WTC11 (cell line): Measurements from ENCODE around the gene COL11A1. TPM values are rescaled to one million over a fixed set of nuclear protein-coding genes. Genes with fewer than 3 reads are reported as not detected.

Experiments
- ATAC-seq: fragments of 200-7000 bp; cut with Tn5 transposase; 2 replicates; pipeline ENCODE4 v1.10.0; 2021; ENCODE audit warnings: mild to moderate bottlenecking, moderate library complexity
- CTCF ChIA-PET: fragments of 300-600 bp; sonication (Branson Sonifier 250); formaldehyde crosslinking; loops from one replicate; lab custom pipeline; 2021; ENCODE audit warnings: antibody characterized with exemption; lab: Charles Lee
- POLR2A ChIA-PET: fragments of 350-600 bp; sonication (Branson Sonifier 250); formaldehyde crosslinking; loops from one replicate; lab custom pipeline; 2021; ENCODE audit warnings: antibody characterized with exemption; lab: Charles Lee
- DNase-seq: peaks from one replicate; pipeline ENCODE4 v3.0.0; 2021; ENCODE audit warnings: low spot score
- H3K27ac Mint-ChIP-seq: 2 replicates; pipeline ENCODE4 v1.8.0; 2021; ENCODE audit warnings: mixed read lengths
- H3K27me3 Mint-ChIP-seq: 2 replicates; pipeline ENCODE4 v1.8.0; 2021; ENCODE audit warnings: low read depth, mild to moderate bottlenecking, moderate library complexity, mixed read lengths
- H3K36me3 Mint-ChIP-seq: 2 replicates; pipeline ENCODE4 v1.8.0; 2021; ENCODE audit warnings: mixed read lengths
- H3K4me1 Mint-ChIP-seq: 2 replicates; pipeline ENCODE4 v1.8.0; 2022; ENCODE audit warnings: mixed read lengths
- H3K4me3 Mint-ChIP-seq: 2 replicates; pipeline ENCODE4 v1.8.0; 2021; ENCODE audit warnings: mild to moderate bottlenecking, moderate library complexity, mixed read lengths
- H3K9me3 Mint-ChIP-seq: 2 replicates; pipeline ENCODE4 v1.8.0; 2021; ENCODE audit warnings: mixed read lengths
- CREB1 ChIP-seq: sonication (generic); formaldehyde crosslinking; IDR thresholded peaks from 2 replicates; pipeline ENCODE4 v1.8.0; 2023; ENCODE audit warnings: mild to moderate bottlenecking, missing genetic modification reagents
- ESRRA ChIP-seq: sonication (generic); formaldehyde crosslinking; IDR thresholded peaks from 2 replicates; pipeline ENCODE4 v1.8.1; 2022; ENCODE audit warnings: mild to moderate bottlenecking, missing genetic modification reagents, borderline replicate concordance
- ETV6 ChIP-seq: sonication (generic); formaldehyde crosslinking; IDR thresholded peaks from 2 replicates; pipeline ENCODE4 v1.8.1; 2022; ENCODE audit warnings: mild to moderate bottlenecking, missing genetic modification reagents
- FOXJ3 ChIP-seq: sonication (generic); formaldehyde crosslinking; IDR thresholded peaks from 2 replicates; pipeline ENCODE4 v1.9.0; 2021; ENCODE audit warnings: missing genetic modification reagents, mild to moderate bottlenecking, borderline replicate concordance
- GABPB1 ChIP-seq: sonication (generic); formaldehyde crosslinking; IDR thresholded peaks from 2 replicates; pipeline ENCODE4 v1.8.1; 2023; ENCODE audit warnings: mild to moderate bottlenecking, missing genetic modification reagents
- GTF2I ChIP-seq: fragments of 250-450 bp; sonication (Bioruptor Pico); conservative IDR thresholded peaks from 2 replicates; pipeline ENCODE4 v1.4.0; 2021; ENCODE audit warnings: mild to moderate bottlenecking
- NFATC4 ChIP-seq: fragments of 250-450 bp; sonication (Bioruptor Pico); IDR thresholded peaks from 2 replicates; pipeline ENCODE4 v1.9.0; 2021; ENCODE audit warnings: mild to moderate bottlenecking
- SOX15 ChIP-seq: fragments of 250-450 bp; sonication (Bioruptor Pico); IDR thresholded peaks from 2 replicates; pipeline ENCODE4 v1.9.0; 2021; ENCODE audit warnings: mild to moderate bottlenecking
- TEAD4 ChIP-seq: sonication (generic); formaldehyde crosslinking; IDR thresholded peaks from 2 replicates; pipeline ENCODE4 v1.8.0; 2022; ENCODE audit warnings: mild to moderate bottlenecking, missing genetic modification reagents
- ZNF121 ChIP-seq: sonication (generic); formaldehyde crosslinking; IDR thresholded peaks from 2 replicates; pipeline ENCODE4 v1.8.0; 2023; ENCODE audit warnings: missing genetic modification reagents
- ZNF138 ChIP-seq: sonication (generic); formaldehyde crosslinking; conservative IDR thresholded peaks from 2 replicates; pipeline ENCODE4 v1.8.1; 2022; ENCODE audit warnings: mild to moderate bottlenecking, moderate library complexity, missing genetic modification reagents
- ZNF219 ChIP-seq: sonication (generic); formaldehyde crosslinking; IDR thresholded peaks from 2 replicates; pipeline ENCODE4 v1.8.0; 2023; ENCODE audit warnings: missing genetic modification reagents, mild to moderate bottlenecking, borderline replicate concordance
- ZNF317 ChIP-seq: sonication (generic); formaldehyde crosslinking; IDR thresholded peaks from 2 replicates; pipeline ENCODE4 v1.8.1; 2023; ENCODE audit warnings: low read depth, mild to moderate bottlenecking, moderate library complexity, missing genetic modification reagents, borderline replicate concordance
- ZSCAN18 ChIP-seq: fragments of 250-450 bp; sonication (Bioruptor Pico); IDR thresholded peaks from 2 replicates; pipeline ENCODE4 v2.1.2; 2022; ENCODE audit warnings: mild to moderate bottlenecking, moderate library complexity
- total RNA-seq: library from RNA; stranded (reverse); gene quantifications from 3 replicates; pipeline ENCODE4 v1.2.3, GENCODE V29; 2021
- TF ChIP-seq, protein P1 (sequence below): fragments of 250-450 bp; sonication (Bioruptor Pico); IDR thresholded peaks from 2 replicates; pipeline ENCODE4 v1.8.0; 2021; ENCODE audit warnings: mild to moderate bottlenecking
- TF ChIP-seq, protein P2 (sequence below): sonication (generic); formaldehyde crosslinking; IDR thresholded peaks from 2 replicates; pipeline ENCODE4 v1.8.0; 2022; ENCODE audit warnings: mild to moderate bottlenecking, missing genetic modification reagents
- TF ChIP-seq, protein P3 (sequence below): sonication (generic); formaldehyde crosslinking; IDR thresholded peaks from 2 replicates; pipeline ENCODE4 v1.8.0; 2022; ENCODE audit warnings: mild to moderate bottlenecking, missing genetic modification reagents

Gene COL11A1
- total RNA-seq, 1 experiment from 2014 or later = 13.1 TPM

- no peak overlapping the region for H3K27ac Mint-ChIP-seq
- DNase-seq = no peak
- ATAC-seq = no peak
- ChIA-PET CTCF (no interaction called here), POLR2A (no interaction called here)
- no peak overlapping the region for H3K4me3 Mint-ChIP-seq
- H3K27me3 Mint-ChIP-seq = peaks cover 3% of the 10 kb centered on the region
- no peaks in the 10 kb centered on the region; the same call in 1 of the 2 replicates for H3K9me3 Mint-ChIP-seq
- H3K36me3 Mint-ChIP-seq = no peaks in the 10 kb centered on the region
- H3K4me1 Mint-ChIP-seq = peaks cover 22% of the 10 kb centered on the region
- TF ChIP-seq SOX15 (CRISPR knock-in tag) = no peak
- TF ChIP-seq GABPB1 (CRISPR knock-in tag) = no peak
- TF ChIP-seq CREB1 = no peak
- no peak for TF ChIP-seq TEAD4 (CRISPR knock-in tag)
- TF ChIP-seq, protein P1, sequence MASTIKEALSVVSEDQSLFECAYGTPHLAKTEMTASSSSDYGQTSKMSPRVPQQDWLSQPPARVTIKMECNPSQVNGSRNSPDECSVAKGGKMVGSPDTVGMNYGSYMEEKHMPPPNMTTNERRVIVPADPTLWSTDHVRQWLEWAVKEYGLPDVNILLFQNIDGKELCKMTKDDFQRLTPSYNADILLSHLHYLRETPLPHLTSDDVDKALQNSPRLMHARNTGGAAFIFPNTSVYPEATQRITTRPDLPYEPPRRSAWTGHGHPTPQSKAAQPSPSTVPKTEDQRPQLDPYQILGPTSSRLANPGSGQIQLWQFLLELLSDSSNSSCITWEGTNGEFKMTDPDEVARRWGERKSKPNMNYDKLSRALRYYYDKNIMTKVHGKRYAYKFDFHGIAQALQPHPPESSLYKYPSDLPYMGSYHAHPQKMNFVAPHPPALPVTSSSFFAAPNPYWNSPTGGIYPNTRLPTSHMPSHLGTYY (CRISPR knock-in tag) = no peak
- no peak for TF ChIP-seq ETV6 (CRISPR knock-in tag)
- TF ChIP-seq ZNF138 (CRISPR knock-in tag) = no peak
- TF ChIP-seq NFATC4 = no peak
- TF ChIP-seq, protein P2, sequence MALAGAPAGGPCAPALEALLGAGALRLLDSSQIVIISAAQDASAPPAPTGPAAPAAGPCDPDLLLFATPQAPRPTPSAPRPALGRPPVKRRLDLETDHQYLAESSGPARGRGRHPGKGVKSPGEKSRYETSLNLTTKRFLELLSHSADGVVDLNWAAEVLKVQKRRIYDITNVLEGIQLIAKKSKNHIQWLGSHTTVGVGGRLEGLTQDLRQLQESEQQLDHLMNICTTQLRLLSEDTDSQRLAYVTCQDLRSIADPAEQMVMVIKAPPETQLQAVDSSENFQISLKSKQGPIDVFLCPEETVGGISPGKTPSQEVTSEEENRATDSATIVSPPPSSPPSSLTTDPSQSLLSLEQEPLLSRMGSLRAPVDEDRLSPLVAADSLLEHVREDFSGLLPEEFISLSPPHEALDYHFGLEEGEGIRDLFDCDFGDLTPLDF = no peak
- TF ChIP-seq FOXJ3 (CRISPR knock-in tag) = no peak
- no peak for TF ChIP-seq ZNF121 (CRISPR knock-in tag)
- no peak for TF ChIP-seq GTF2I (CRISPR knock-in tag)
- TF ChIP-seq ZNF317 (CRISPR knock-in tag) = no peak
- TF ChIP-seq ZNF219 (CRISPR knock-in tag) = no peak
- no peak for TF ChIP-seq ESRRA (CRISPR knock-in tag)
- TF ChIP-seq ZSCAN18 = no peak
Observed at GRCh38 chr1:103112546-103112945, 4.2 kb upstream of the COL11A1 start.

DNA sequence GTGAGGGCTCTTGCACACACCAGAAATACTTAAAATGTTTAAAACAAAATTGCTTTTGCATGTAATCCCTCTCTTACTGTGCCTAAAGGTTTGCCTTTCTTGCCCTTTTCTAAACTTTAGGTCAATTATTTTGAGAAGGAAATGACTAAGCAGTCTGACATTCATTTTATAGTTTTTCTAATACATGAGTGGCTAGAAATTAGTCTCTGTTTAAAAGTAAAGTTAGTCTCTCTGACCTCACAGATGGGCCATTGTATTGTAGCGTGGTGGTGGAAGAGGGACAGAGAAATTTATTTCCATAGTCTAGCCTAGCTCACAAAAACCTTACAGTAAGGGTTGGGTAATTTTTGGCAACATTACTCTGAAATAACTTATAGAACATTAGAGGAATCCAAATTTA, 3.6 kb upstream of the COL11A1 start:
- H3K4me3 Mint-ChIP-seq = no peak overlapping the region
- no peak overlapping the region for H3K27ac Mint-ChIP-seq
- H3K9me3 Mint-ChIP-seq = no peaks in the 10 kb centered on the region

DNA sequence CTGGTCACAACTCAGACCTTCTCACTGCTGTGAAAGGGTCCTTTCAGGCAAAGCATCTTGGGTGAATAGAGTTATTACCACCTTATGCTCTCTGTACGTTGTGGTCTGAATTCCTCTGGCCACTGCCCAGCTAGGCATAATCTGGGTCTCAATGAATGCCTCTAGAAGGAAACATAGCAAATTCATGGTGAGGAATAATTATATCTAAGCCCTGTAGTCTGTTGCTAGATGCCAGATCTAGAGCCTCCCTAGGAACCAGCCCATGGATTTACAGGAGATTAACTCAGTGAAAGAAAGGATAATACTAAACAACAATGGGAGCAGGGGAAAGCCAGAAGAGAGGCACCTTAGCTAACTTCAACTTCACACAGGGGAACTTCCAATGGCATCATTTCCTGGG, 2.4 kb upstream of the COL11A1 start:
- Mint-ChIP-seq H3K9me3 (no peaks in the 10 kb centered on the region), H3K27ac (no peak overlapping the region), H3K27me3 (peaks cover 6% of the 10 kb centered on the region), H3K4me1 (peaks cover 24% of the 10 kb centered on the region), H3K36me3 (no peaks in the 10 kb centered on the region), H3K4me3 (no peak overlapping the region)
- DNase-seq (no peak), ATAC-seq (no peak)
- no peak for TF ChIP-seq ETV6 (CRISPR knock-in tag)
- POLR2A ChIA-PET = no interaction called here
- CTCF ChIA-PET = no interaction called here

More for the DNA sequence above, 3.6 kb upstream of the COL11A1 start:
- ChIA-PET CTCF (no interaction called here), POLR2A (no interaction called here)
- TF ChIP-seq, protein P3, sequence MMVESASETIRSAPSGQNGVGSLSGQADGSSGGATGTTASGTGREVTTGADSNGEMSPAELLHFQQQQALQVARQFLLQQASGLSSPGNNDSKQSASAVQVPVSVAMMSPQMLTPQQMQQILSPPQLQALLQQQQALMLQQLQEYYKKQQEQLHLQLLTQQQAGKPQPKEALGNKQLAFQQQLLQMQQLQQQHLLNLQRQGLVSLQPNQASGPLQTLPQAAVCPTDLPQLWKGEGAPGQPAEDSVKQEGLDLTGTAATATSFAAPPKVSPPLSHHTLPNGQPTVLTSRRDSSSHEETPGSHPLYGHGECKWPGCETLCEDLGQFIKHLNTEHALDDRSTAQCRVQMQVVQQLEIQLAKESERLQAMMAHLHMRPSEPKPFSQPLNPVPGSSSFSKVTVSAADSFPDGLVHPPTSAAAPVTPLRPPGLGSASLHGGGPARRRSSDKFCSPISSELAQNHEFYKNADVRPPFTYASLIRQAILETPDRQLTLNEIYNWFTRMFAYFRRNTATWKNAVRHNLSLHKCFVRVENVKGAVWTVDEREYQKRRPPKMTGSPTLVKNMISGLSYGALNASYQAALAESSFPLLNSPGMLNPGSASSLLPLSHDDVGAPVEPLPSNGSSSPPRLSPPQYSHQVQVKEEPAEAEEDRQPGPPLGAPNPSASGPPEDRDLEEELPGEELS (CRISPR knock-in tag) = no peak
- ATAC-seq (no peak), DNase-seq (no peak)
- Mint-ChIP-seq H3K36me3 (no peaks in the 10 kb centered on the region), H3K27me3 (peaks cover 6% of the 10 kb centered on the region), H3K4me1 (peaks cover 24% of the 10 kb centered on the region)
